Endodermal cell (in vitro differentiated cells): ENCODE measurements around the gene RNF5. TPM values are rescaled to one million over a fixed set of nuclear protein-coding genes. Genes with fewer than 3 reads are reported as not detected.

Experiments used
- DNase-seq: peaks from one replicate; pipeline ENCODE4 v3.0.0-alpha.2; 2017
- H3K27ac ChIP-seq: 2 replicates; pipeline ENCODE4 v1.5.1; 2013; ENCODE audit warnings: mild to moderate bottlenecking, low read depth, low read length, moderate library complexity
- H3K27me3 ChIP-seq: 2 replicates; pipeline ENCODE4 v1.6.1; 2013; ENCODE audit warnings: mild to moderate bottlenecking, low read length, moderate library complexity; ENCODE audit not compliant: insufficient read depth, control insufficient read depth, poor library complexity, severe bottlenecking
- H3K36me3 ChIP-seq: 2 replicates; pipeline ENCODE4 v1.7.0; 2013; ENCODE audit warnings: mild to moderate bottlenecking, low read length, moderate library complexity; ENCODE audit not compliant: control insufficient read depth, insufficient read depth
- H3K4me1 ChIP-seq: one replicate; pipeline ENCODE4 v1.7.0; 2013; ENCODE audit warnings: low read length; ENCODE audit not compliant: control insufficient read depth, insufficient read depth
- H3K4me3 ChIP-seq: 2 replicates; pipeline ENCODE4 v1.5.1; 2013; ENCODE audit warnings: mild to moderate bottlenecking, low read length, moderate library complexity
- H3K9ac ChIP-seq: 2 replicates; pipeline ENCODE4 v1.6.1; 2013; ENCODE audit warnings: mild to moderate bottlenecking, low read length, moderate library complexity; ENCODE audit not compliant: poor library complexity, severe bottlenecking; ENCODE audit errors: extremely low read depth
- H3K9me3 ChIP-seq: 2 replicates; pipeline ENCODE4 v1.6.1; 2013; ENCODE audit warnings: mild to moderate bottlenecking, low read length, moderate library complexity; ENCODE audit not compliant: control insufficient read depth
- H3K27ac Mint-ChIP-seq: 2 replicates; pipeline ENCODE4 v1.8.0; 2020; ENCODE audit warnings: mixed read lengths
- H3K27me3 Mint-ChIP-seq: 2 replicates; pipeline ENCODE4 v1.8.0; 2021; ENCODE audit warnings: mild to moderate bottlenecking, mixed read lengths; ENCODE audit not compliant: insufficient read depth
- H3K36me3 Mint-ChIP-seq: 2 replicates; pipeline ENCODE4 v1.8.0; 2020; ENCODE audit warnings: low read depth, mixed read lengths
- H3K4me1 Mint-ChIP-seq: 2 replicates; pipeline ENCODE4 v1.8.0; 2020; ENCODE audit warnings: mixed read lengths
- H3K4me3 Mint-ChIP-seq: 2 replicates; pipeline ENCODE4 v1.8.0; 2020; ENCODE audit warnings: mild to moderate bottlenecking, moderate library complexity, mixed read lengths
- H3K9me3 Mint-ChIP-seq: 2 replicates; pipeline ENCODE4 v1.8.0; 2020; ENCODE audit warnings: mild to moderate bottlenecking, mixed read lengths
- CTCF ChIP-seq: fragments of 200-600 bp; sonication (generic); conservative IDR thresholded peaks from 2 replicates; pipeline ENCODE4 v1.5.0; 2021; ENCODE audit warnings: antibody characterized with exemption, mild to moderate bottlenecking
- WGBS, 2 experiments: methylation state at CpG; one replicate each; pipeline versions ENCODE4 v1.1.5 to v1.1.7; 2013; ENCODE audit warnings: missing lambda C conversion rate in 2 of 2, mixed read lengths in 1 of 2; ENCODE audit not compliant: insufficient coverage in 1 of 2, insufficient read length in 1 of 2; 5-methylcytosine and 5-hydroxymethylcytosine counted together
- total RNA-seq, 2 donors: library from RNA; stranded (reverse); fragmentation: NEBNext Ultra II Directional in 1 of 2; extraction: Animal tissue kit (Norgen Biotek cat#: 25700) in 1 of 2; gene quantifications; 2 replicates in 1 of 2; 3 replicates in 1 of 2; pipeline ENCODE4 v1.2.1, GENCODE V29; 2021

Gene RNF5
- total RNA-seq, 2 donors from 2014 or later = 68.0 to 71.3 TPM

- Mint-ChIP-seq H3K9me3 (no peaks in the 10 kb centered on the region), H3K27me3 (no peaks in the 10 kb centered on the region), H3K4me3 (no peak within 1 kb of the TSS), H3K4me1 (peaks cover 33% of the 10 kb centered on the region), H3K27ac (peak within 1 kb of the TSS; percentile 80), H3K36me3 (peaks cover 67% of the 10 kb centered on the region)
- no peak for TF ChIP-seq CTCF
- Histone ChIP-seq H3K27me3 (no peaks in the 10 kb centered on the region), H3K9me3 (no peaks in the 10 kb centered on the region), H3K9ac (no peak within 1 kb of the TSS), H3K36me3 (peaks cover 54% of the 10 kb centered on the region), H3K4me1 (peaks cover 21% of the 10 kb centered on the region), H3K27ac (peak within 1 kb of the TSS; percentile 93), H3K4me3 (no peak within 1 kb of the TSS)
- DNase-seq = no peak
These were observed 13.9 kb upstream of the RNF5 start, which contains the start of gene EGFL8 for GRCh38 chr6:32164295-32164694. TSS of gene EGFL8 (plus strand) at chr6:32164595. CDS start at chr6:32166166, 1,571 bp downstream.

GRCh38 chr6:32166411-32167061 is 11.7 kb upstream of the RNF5 start:
- TF ChIP-seq CTCF = peak; percentile 53
- Mint-ChIP-seq H3K9me3 (no peaks in the 10 kb centered on the region), H3K36me3 (peaks cover 79% of the 10 kb centered on the region), H3K27me3 (no peaks in the 10 kb centered on the region), H3K27ac (peak overlapping the region; percentile 96), H3K4me3 (no peak overlapping the region), H3K4me1 (peaks cover 45% of the 10 kb centered on the region)
- Histone ChIP-seq H3K36me3 (peaks cover 76% of the 10 kb centered on the region), H3K27ac (peak overlapping the region; percentile 50), H3K9ac (no peak overlapping the region), H3K27me3 (no peaks in the 10 kb centered on the region), H3K9me3 (no peaks in the 10 kb centered on the region), H3K4me1 (peaks cover 26% of the 10 kb centered on the region), H3K4me3 (no peak overlapping the region)
- DNase-seq = peak; percentile 91
- 93 to 94% methylated on average over 14 to 30 of the region's 30 CpGs for WGBS, 2 experiments

- Mint-ChIP-seq H3K4me3 (peak overlapping the region; percentile 40), H3K27me3 (no peaks in the 10 kb centered on the region), H3K36me3 (peaks cover 77% of the 10 kb centered on the region), H3K27ac (peak overlapping the region; percentile 96), H3K9me3 (no peaks in the 10 kb centered on the region), H3K4me1 (peaks cover 45% of the 10 kb centered on the region)
- H3K9me3 ChIP-seq = no peaks in the 10 kb centered on the region
- peaks cover 26% of the 10 kb centered on the region for H3K4me1 ChIP-seq
- no peak overlapping the region for H3K9ac ChIP-seq
- WGBS, 2 experiments = 94 to 96% methylated on average over 29 to 32 of the region's 32 CpGs
- TF ChIP-seq CTCF = no peak
- H3K27me3 ChIP-seq = no peaks in the 10 kb centered on the region
- peaks cover 75% of the 10 kb centered on the region for H3K36me3 ChIP-seq
- peak overlapping the region; percentile 50 for H3K27ac ChIP-seq
- H3K4me3 ChIP-seq = no peak overlapping the region
- no peak for DNase-seq
These were observed 10.9 kb upstream of the RNF5 start for GRCh38 chr6:32167154-32167760.
